ENCODE data around the gene FAM83G.
"Not testable (repeated sequence)": the region's sequence is repeated elsewhere in the genome, so short reads cannot be mapped to it uniquely, and the experiment has no call there.

Gene FAM83G

GRCh38 chr17:19037547-19037946 lies 33.0 kb upstream of the FAM83G start:
- not testable (repeated sequence) for H2BK120ac ChIP-seq (ENCODE audit: low read depth, low read length); H3K23ac ChIP-seq (ENCODE audit: low read length); H3K56ac ChIP-seq (ENCODE audit: low read length); H3K27ac ChIP-seq (ENCODE audit: low read depth, low read length); H3K9ac ChIP-seq (ENCODE audit: low read length); DNase-seq; H2BK15ac ChIP-seq (replicated peaks; ENCODE audit: low read depth); H3K79me2 ChIP-seq (ENCODE audit: control insufficient read depth, insufficient read depth, low read length); H4K8ac ChIP-seq (ENCODE audit: low read depth, low read length); H2AK5ac ChIP-seq (ENCODE audit: low read length); H3K4me3 ChIP-seq (ENCODE audit: low read length); H4K5ac ChIP-seq (ENCODE audit: low read length); H3K27me3 ChIP-seq (ENCODE audit: insufficient read depth, low read length, poor library complexity); H3K36me3 ChIP-seq (ENCODE audit: control insufficient read depth, insufficient read depth, low read length); H3K4ac ChIP-seq (ENCODE audit: low read depth, low read length); H3K79me1 ChIP-seq (ENCODE audit: low read length); H3K18ac ChIP-seq (ENCODE audit: low read length); H3K4me2 ChIP-seq (ENCODE audit: low read length); H3K4me1 ChIP-seq (ENCODE audit: control insufficient read depth, low read depth, low read length); H2BK5ac ChIP-seq (ENCODE audit: low read length)
- no CpG with 5 or more reads among the region's 6 CpGs for WGBS (ENCODE audit: extremely low coverage, insufficient coverage, low lambda C conversion rate)

GRCh38 chr17:19036186-19036585 lies 31.6 kb upstream of the FAM83G start:
- H2BK5ac ChIP-seq (ENCODE audit: low read length); H4K8ac ChIP-seq (ENCODE audit: low read depth, low read length); DNase-seq; H3K4me2 ChIP-seq (ENCODE audit: low read length); H3K4ac ChIP-seq (ENCODE audit: low read depth, low read length); H2BK15ac ChIP-seq (replicated peaks; ENCODE audit: low read depth); H3K27ac ChIP-seq (ENCODE audit: low read depth, low read length); H3K23ac ChIP-seq (ENCODE audit: low read length); H3K79me1 ChIP-seq (ENCODE audit: low read length); H4K5ac ChIP-seq (ENCODE audit: low read length); H3K27me3 ChIP-seq (ENCODE audit: insufficient read depth, low read length, poor library complexity); H2AK5ac ChIP-seq (ENCODE audit: low read length); H3K56ac ChIP-seq (ENCODE audit: low read length); H3K4me3 ChIP-seq (ENCODE audit: low read length); H3K9ac ChIP-seq (ENCODE audit: low read length); H3K4me1 ChIP-seq (ENCODE audit: control insufficient read depth, low read depth, low read length); H2BK120ac ChIP-seq (ENCODE audit: low read depth, low read length); H3K36me3 ChIP-seq (ENCODE audit: control insufficient read depth, insufficient read depth, low read length); H3K79me2 ChIP-seq (ENCODE audit: control insufficient read depth, insufficient read depth, low read length); H3K18ac ChIP-seq (ENCODE audit: low read length): not testable (repeated sequence)
- no CpG with 5 or more reads among the region's 6 CpGs for WGBS (ENCODE audit: extremely low coverage, insufficient coverage, low lambda C conversion rate)

- not testable (repeated sequence) for DNase-seq; H3K27me3 ChIP-seq (ENCODE audit: insufficient read depth, low read length, poor library complexity); H3K4me1 ChIP-seq (ENCODE audit: control insufficient read depth, low read depth, low read length); H3K18ac ChIP-seq (ENCODE audit: low read length); H3K79me1 ChIP-seq (ENCODE audit: low read length); H3K56ac ChIP-seq (ENCODE audit: low read length); H3K79me2 ChIP-seq (ENCODE audit: control insufficient read depth, insufficient read depth, low read length); H2BK15ac ChIP-seq (replicated peaks; ENCODE audit: low read depth); H3K36me3 ChIP-seq (ENCODE audit: control insufficient read depth, insufficient read depth, low read length); H2BK5ac ChIP-seq (ENCODE audit: low read length); H2AK5ac ChIP-seq (ENCODE audit: low read length); H3K4me3 ChIP-seq (ENCODE audit: low read length); H3K27ac ChIP-seq (ENCODE audit: low read depth, low read length); H3K9ac ChIP-seq (ENCODE audit: low read length); H3K23ac ChIP-seq (ENCODE audit: low read length); H4K5ac ChIP-seq (ENCODE audit: low read length); H2BK120ac ChIP-seq (ENCODE audit: low read depth, low read length); H3K4ac ChIP-seq (ENCODE audit: low read depth, low read length); H4K8ac ChIP-seq (ENCODE audit: low read depth, low read length); H3K4me2 ChIP-seq (ENCODE audit: low read length)
- no CpG with 5 or more reads among the region's 24 CpGs for WGBS (ENCODE audit: extremely low coverage, insufficient coverage, low lambda C conversion rate)
Observed at GRCh38 chr17:19032377-19032988, 27.9 kb upstream of the FAM83G start.

- not testable (repeated sequence) for H3K56ac ChIP-seq (ENCODE audit: low read length); H3K4me2 ChIP-seq (ENCODE audit: low read length); H3K4me3 ChIP-seq (ENCODE audit: low read length); H4K5ac ChIP-seq (ENCODE audit: low read length); H2BK5ac ChIP-seq (ENCODE audit: low read length); H2AK5ac ChIP-seq (ENCODE audit: low read length); H4K8ac ChIP-seq (ENCODE audit: low read depth, low read length); H3K36me3 ChIP-seq (ENCODE audit: control insufficient read depth, insufficient read depth, low read length); H3K9ac ChIP-seq (ENCODE audit: low read length); H3K79me1 ChIP-seq (ENCODE audit: low read length); H3K4me1 ChIP-seq (ENCODE audit: control insufficient read depth, low read depth, low read length); H2BK15ac ChIP-seq (replicated peaks; ENCODE audit: low read depth); DNase-seq; H3K18ac ChIP-seq (ENCODE audit: low read length); H3K23ac ChIP-seq (ENCODE audit: low read length); H2BK120ac ChIP-seq (ENCODE audit: low read depth, low read length); H3K27ac ChIP-seq (ENCODE audit: low read depth, low read length); H3K4ac ChIP-seq (ENCODE audit: low read depth, low read length); H3K27me3 ChIP-seq (ENCODE audit: insufficient read depth, low read length, poor library complexity); H3K79me2 ChIP-seq (ENCODE audit: control insufficient read depth, insufficient read depth, low read length)
- no CpG with 5 or more reads among the region's 4 CpGs for WGBS (ENCODE audit: extremely low coverage, insufficient coverage, low lambda C conversion rate)
Observed at GRCh38 chr17:19031729-19032128, 27.2 kb upstream of the FAM83G start.

DNA sequence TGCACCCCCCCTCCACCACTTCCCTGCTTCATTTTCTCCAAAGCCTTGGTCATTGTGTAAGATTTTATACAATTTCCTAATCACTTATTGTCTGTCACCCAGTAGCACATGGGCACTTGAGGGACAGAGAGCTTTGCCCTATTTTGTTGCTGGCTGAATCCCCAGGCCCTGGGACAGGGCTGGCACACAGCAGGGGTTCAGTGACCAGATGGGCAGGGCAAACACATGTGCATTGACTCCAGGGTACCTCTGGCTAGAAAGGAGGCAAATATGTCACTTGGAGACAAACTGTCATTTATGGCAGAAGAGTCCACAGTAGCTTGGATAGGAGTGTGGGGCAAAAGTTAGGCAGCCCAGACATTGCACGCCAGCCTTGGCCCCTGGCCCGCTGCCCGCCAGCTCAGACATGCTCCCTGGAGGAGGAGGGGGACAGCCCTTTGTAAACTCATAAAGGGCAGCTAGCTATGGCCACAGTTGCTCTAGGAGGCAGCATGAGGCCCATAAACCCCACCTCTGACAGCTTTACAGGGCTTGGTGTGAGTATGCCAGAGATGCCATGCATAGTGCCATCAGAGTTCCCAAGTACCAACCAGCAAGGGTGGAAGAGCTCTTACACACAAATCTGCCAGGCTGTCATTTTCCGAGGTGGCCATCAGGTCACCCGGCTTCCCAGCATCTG lies 26.3 kb upstream of the FAM83G start:
- not testable (repeated sequence) for H3K27ac ChIP-seq (ENCODE audit: low read depth, low read length); H2BK5ac ChIP-seq (ENCODE audit: low read length); H3K18ac ChIP-seq (ENCODE audit: low read length); H3K36me3 ChIP-seq (ENCODE audit: control insufficient read depth, insufficient read depth, low read length); H3K56ac ChIP-seq (ENCODE audit: low read length); H3K79me2 ChIP-seq (ENCODE audit: control insufficient read depth, insufficient read depth, low read length); H4K8ac ChIP-seq (ENCODE audit: low read depth, low read length); H3K4me1 ChIP-seq (ENCODE audit: control insufficient read depth, low read depth, low read length); H3K4me2 ChIP-seq (ENCODE audit: low read length); H2BK120ac ChIP-seq (ENCODE audit: low read depth, low read length); H2AK5ac ChIP-seq (ENCODE audit: low read length); H3K23ac ChIP-seq (ENCODE audit: low read length); H2BK15ac ChIP-seq (replicated peaks; ENCODE audit: low read depth); H3K4ac ChIP-seq (ENCODE audit: low read depth, low read length); H4K5ac ChIP-seq (ENCODE audit: low read length); H3K27me3 ChIP-seq (ENCODE audit: insufficient read depth, low read length, poor library complexity); DNase-seq; H3K9ac ChIP-seq (ENCODE audit: low read length); H3K79me1 ChIP-seq (ENCODE audit: low read length); H3K4me3 ChIP-seq (ENCODE audit: low read length)
- no CpG with 5 or more reads among the region's 5 CpGs for WGBS (ENCODE audit: extremely low coverage, insufficient coverage, low lambda C conversion rate)

- not testable (repeated sequence) for H3K23ac ChIP-seq (ENCODE audit: low read length); H4K8ac ChIP-seq (ENCODE audit: low read depth, low read length); H3K4me3 ChIP-seq (ENCODE audit: low read length); H2BK5ac ChIP-seq (ENCODE audit: low read length); H3K36me3 ChIP-seq (ENCODE audit: control insufficient read depth, insufficient read depth, low read length); H2AK5ac ChIP-seq (ENCODE audit: low read length); H3K4ac ChIP-seq (ENCODE audit: low read depth, low read length); H3K27ac ChIP-seq (ENCODE audit: low read depth, low read length); H3K18ac ChIP-seq (ENCODE audit: low read length); DNase-seq; H4K5ac ChIP-seq (ENCODE audit: low read length); H2BK120ac ChIP-seq (ENCODE audit: low read depth, low read length); H3K27me3 ChIP-seq (ENCODE audit: insufficient read depth, low read length, poor library complexity); H3K56ac ChIP-seq (ENCODE audit: low read length); H3K79me1 ChIP-seq (ENCODE audit: low read length); H3K9ac ChIP-seq (ENCODE audit: low read length); H3K4me1 ChIP-seq (ENCODE audit: control insufficient read depth, low read depth, low read length); H2BK15ac ChIP-seq (replicated peaks; ENCODE audit: low read depth); H3K79me2 ChIP-seq (ENCODE audit: control insufficient read depth, insufficient read depth, low read length); H3K4me2 ChIP-seq (ENCODE audit: low read length)
- WGBS (ENCODE audit: extremely low coverage, insufficient coverage, low lambda C conversion rate), result no CpG with 5 or more reads among the region's 5 CpGs
Observed at GRCh38 chr17:19029740-19030139, 25.2 kb upstream of the FAM83G start.
